Erythroblast (primary cell): ENCODE measurements around the gene ZNF423.

Source experiments
- GATA1 ChIP-seq: IDR thresholded peaks from 2 replicates; pipeline ENCODE4 v1.6.1; 2011; ENCODE audit warnings: low read depth, mild to moderate bottlenecking, control low read depth, low read length, moderate library complexity
- POLR2A ChIP-seq: IDR thresholded peaks from 2 replicates; pipeline ENCODE4 v1.6.1; 2011; ENCODE audit warnings: mild to moderate bottlenecking, low read length

DNA sequence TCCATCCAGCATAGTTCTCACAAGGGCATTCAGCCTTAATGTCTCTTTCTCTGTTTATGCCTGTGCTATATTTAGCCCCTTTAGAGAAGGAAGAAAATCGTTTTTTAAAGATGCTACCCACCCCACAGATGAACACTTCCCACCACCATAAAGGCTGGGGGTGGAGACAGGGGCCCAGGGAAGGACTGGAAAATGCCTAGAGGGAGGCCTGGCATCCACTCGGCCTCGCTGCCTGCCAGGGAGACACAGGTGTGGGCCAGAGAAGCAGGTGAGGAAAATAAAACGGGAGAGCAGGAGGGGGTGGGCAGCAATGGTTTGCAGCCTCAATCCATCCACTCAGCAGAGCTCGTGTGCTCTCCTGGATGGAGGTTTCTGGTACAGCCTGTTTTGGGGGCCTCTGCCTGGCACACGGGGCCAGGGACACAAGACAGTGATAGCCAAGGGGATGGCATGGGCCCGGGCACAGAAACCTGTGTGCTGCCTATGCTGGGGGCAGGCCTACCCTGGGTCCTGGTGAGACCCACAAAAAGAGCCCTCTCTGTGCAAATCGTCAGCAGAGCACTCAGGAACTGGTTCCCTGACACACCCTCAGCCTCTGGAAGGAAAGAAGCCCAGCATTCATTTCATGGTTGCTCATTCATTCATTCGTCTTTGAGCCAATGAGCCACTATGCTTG lies 360.9 kb downstream of the ZNF423 start:
- TF ChIP-seq POLR2A: no peak
- no peak for TF ChIP-seq GATA1
